ENCODE results near the gene TMEM74B.

The TMEM74B gene

DNA sequence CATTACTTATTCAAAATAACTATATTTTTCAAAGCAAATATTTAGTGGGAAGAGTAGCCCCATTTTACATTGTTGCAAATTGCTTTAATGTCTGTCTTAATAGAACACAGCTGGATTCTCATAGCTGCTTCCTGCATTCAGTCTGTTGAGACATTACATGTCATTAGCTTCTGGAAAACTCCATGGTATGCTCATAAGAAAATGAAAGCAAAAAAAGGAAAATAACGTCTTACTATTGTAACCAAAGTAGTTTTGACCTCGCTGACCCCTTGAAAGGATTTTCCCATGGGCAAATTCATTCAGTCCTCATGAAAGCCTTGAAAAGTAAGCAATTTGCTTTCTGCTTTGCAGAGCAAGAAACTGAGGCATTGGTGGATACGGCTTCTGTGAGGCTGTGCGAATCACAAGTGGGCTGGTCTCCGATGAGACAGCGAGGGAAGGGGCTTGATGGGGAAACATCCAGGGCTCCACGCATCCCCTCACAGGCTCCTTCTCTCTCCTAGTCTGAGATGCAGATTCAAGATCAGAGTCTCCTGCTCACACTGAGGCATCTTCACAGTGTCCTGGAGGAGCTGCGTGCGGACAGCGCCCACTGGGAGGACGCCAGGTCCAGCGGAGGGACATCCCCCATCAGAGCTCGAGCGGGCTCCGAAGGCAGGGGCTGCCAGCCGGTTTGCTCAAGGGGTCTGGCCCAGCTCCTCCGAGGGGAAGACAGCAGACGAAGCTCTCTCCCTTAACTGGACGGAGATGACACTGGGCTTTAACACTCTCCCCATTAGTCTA is 21.8 kb upstream of the TMEM74B start:
- no peak for DNase-seq (ENCODE audit: low read depth in 2 of 2, low spot score in 1 of 2)

DNA sequence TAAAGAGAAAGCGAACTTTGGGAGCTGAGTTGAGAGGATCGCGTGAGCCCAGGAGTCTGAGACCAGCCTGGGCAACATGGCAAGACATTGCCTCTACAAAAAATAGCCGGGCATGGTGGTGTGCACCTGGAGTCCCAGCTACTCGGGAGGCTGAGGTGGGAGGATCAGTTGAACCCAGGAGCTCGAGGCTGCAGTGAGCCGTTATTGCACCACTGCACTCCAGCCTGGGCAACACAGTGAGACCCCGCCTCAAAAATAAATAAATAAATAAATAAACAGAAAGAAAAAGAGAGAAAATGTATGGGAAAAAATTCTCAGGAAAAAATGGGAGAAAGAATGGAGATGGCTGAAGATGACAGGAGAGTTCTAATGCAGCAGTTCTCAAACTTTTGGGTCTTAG is 21.0 kb upstream of the TMEM74B start:
- no peak for DNase-seq (ENCODE audit: low read depth in 2 of 2, low spot score in 1 of 2)

DNA sequence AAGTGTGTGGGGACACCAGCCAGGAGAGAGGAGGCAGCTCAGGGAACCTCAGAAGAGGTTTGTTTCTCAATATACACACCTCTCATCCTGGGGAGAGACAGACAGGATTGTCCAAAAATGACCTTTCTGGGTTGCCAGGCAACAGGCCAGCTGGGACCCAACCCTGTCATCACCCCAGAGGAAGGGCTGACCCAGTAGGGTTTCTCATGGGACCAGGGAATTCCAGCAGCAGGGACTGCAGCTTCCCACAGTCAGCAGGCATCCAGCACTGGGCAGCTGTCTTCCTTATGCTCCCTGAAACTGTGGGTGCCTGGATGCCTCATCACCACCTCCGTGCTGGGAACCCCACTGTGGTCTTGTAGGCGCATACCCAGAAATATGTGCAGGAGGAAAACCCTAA is 19.8 kb upstream of the TMEM74B start:
- DNase-seq (ENCODE audit: low read depth in 2 of 2, low spot score in 1 of 2) = no peak

DNA sequence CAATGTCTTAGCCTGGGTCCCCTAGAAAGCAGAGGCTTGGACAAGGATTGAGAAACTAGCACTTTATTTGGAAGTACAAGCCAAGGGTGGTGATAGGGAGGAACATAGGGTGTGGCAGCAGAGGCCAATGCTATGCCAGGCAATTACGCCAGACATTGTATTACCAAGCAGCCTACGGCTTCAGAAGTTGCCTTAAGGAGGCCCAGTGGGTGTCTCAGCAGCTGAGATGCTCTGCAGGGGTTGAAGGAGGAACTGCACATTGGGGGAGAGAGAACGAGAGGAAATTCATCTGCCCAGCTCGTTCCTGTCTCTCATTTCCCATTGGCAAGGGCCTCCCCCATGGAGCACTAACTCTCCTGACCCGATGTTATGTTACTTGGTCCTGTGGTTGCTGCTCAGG is 19.3 kb upstream of the TMEM74B start:
- no peak for DNase-seq (ENCODE audit: low read depth in 2 of 2, low spot score in 1 of 2)

DNA sequence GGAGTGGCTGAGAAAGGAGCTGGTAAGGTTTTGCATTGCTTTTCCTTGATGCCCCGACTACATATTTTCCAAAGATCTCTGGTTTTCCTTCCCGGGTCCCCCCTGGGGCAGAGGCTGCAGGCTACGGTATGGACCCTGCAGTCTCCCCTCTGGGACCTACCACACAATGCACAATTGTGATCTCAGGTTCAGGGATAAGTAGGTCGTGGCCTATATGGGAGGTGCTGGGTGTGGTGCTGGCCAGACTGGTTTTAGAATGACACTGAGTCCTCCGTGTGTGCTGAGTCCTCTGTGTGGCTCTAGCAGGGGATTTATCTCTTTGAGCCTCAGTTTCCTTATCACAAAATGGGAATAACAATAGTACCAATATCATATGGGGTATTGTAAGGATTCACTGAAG is 18.8 kb upstream of the TMEM74B start:
- DNase-seq (ENCODE audit: low read depth in 2 of 2, low spot score in 1 of 2) = no peak

DNA sequence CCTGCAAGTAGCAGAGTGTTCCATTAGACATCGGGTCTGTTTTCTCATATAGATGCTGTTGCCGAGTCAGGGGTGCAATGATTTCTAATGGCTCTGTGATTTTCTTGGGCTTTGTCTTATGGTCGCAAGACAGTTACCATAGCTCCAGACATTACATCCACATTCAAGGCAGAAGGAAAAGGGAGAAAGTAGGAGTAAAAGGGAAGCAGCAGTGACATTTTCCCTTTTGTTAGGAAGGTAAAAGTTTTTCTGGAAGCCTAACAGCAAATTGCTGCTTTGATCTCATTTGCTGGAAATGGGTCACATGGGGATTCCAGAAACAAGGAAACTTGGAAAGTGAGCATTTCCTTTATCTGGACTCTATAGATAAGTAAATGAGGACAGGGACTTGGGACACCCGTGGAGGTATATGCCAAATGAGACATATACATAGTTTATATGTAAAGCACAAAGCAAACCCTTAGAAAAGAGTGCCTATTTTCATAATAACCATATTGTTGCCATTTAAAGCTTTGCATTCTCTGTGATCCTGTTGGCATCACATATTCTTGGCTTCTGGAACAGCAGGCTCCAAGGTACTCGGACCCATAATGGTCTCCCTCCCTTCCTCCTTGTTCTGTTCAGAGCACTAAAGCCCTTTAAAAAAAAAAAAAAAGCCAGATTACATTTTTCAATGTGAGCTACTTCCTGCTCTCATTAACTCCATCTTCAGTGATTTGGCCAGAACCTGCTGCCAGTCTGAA is 18.2 kb upstream of the TMEM74B start, which contains the start of gene C20orf202:
Gene C20orf202 (plus strand): TSS at position 693 of the 743 bp plus-strand sequence. CDS start 132 bp downstream, outside the sequence.
- no peak for DNase-seq (ENCODE audit: low read depth in 2 of 2, low spot score in 1 of 2)

DNA sequence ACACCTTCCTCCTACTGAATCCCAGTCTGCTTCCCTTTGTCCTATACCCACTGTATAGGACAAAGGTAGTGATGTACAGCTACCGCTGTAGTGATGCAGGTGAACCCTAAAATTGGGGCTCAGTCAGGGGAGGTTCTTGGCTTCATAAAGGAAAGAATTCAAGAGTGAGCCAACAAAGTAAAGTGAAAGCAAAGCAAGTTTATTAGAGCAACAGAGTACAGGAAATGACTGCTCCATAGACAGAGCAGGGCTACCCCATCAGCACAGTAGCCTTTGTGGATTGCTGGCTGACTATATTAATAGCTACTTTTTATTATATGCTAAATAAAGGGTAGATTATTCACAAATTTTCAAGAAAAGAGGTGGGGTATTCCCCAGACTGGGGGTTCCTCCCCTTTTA is 15.2 kb upstream of the TMEM74B start:
- no peak for DNase-seq (ENCODE audit: low read depth in 2 of 2, low spot score in 1 of 2)

DNA sequence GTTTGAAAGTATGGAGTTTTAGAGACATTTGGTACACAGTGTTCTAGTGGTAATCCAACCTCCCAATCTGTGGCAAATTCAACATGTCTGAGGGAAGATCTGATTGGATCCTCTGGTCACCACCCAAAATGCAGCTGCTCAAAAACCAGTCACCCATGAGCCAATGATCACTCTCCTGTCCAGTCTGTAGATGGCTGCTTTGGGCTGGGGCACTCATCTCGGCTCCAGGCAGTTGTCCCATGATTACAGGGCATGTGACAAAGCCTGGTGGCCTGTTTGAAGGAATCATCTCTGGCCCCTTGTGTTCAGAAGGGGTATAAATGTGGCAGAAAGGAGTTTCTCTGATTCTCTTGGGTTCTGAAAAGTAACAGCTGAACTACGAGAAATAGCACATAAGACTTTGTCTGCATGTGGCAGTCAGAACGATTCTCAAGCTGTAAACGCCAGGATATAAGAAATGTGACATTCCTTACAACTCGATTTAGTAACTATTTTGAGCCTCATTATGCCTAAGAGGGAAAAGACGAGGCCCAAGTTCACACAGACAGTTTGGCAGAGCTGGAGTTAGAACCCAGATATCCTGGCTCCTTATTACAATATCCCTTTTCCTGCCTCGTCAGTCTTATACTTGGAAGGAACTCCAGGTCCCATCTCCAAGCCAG is 14.6 kb upstream of the TMEM74B start:
- no peak for DNase-seq (ENCODE audit: low read depth in 2 of 2, low spot score in 1 of 2)

DNA sequence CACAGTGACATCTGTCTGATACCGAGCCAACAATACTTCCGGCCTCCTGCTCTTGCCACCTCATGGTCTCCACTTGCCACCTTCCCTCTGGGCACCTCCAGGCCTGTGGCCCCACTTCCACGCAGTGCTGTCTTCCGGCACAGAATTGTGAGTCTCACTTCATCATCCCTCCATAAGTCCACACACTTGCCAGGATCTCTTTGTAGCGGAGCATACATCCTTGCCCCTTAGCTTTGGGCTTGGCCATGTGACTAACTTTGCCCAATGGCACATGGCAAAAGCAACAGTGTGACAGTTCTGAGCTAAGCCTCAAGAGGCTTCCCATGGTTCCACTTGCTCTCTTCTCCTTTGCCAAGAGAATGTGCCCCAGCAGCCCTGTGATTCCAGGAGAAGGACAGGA is 14.0 kb upstream of the TMEM74B start:
- no peak for DNase-seq (ENCODE audit: low read depth in 2 of 2, low spot score in 1 of 2)

DNA sequence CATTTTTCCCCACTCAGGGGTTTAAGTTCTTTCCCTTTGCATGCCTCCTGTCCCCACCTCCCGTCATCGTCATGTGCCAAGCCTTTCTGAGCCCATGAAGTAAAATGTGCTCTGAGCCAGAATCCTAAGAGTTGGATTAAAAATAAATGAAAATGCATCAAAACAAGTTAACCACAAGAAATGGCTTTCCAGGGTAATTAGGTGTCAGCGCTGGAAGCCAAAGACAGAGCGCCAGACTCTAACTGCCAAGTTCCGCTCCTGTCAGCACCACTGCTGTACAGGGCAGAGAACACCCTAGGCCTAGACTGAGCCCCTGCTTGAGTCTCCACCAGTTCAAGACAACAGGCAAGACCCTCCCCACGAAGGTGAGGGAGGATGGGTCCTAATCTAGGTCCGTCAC is 13.0 kb upstream of the TMEM74B start:
- DNase-seq (ENCODE audit: low read depth in 2 of 2, low spot score in 1 of 2) = no peak

DNA sequence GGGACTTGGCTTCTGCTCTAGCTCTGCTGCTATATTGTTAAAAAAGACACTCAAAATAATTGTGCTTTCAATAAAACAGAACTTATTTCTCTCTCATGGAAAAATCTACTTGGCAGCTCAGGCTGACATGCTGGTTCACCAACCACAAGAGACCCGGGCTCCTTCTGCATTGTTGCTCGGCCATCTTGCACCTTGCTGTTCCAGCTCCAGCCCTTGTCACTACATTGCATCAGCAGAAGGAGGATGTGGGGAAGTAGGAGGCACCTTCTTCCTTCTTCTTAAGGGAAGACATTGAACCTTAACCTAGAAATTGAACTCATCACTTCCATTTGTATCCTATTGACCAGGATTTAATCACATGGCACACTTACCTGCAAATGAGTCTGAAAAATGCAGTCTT is 11.9 kb upstream of the TMEM74B start:
- no peak for DNase-seq (ENCODE audit: low read depth in 2 of 2, low spot score in 1 of 2)

DNA sequence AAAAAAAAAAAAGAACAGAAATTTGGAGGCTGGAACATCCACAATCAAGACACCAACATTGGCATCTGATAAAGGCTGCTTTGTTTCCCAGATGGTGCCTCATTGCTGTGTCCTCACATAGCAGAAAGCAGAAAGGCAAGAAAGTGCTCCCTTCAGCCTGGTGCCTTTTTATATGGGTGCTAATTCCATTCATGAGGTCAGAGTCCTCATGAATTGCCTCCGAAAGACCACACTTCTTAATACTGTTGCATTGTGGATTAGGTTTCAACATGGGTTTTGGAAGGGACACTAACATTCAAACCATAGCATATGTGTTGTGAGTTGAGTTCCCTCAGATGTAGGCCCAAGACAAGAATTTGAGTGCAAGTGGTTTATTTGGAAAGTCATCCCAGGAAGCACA is 10.4 kb upstream of the TMEM74B start:
- no peak for DNase-seq (ENCODE audit: low read depth in 2 of 2, low spot score in 1 of 2)

DNA sequence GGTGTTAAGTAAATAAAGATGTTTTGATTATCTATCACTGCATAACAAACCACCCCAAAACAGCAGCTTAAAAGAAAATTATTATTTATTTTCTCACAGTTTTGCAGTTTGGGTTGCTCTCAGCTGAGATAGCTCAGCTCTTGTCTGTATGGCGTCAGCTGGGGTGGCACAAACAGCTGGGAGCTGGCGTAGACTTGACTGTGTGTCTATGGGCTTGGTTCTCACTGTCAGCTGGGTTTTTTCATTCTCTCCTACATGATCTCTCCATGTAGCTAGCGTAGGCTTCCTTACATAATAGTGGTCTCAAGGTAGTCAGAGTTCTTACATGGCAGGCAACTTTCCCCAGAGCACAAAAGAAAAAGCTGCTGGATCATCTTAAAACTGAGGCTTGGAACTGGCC is 6.5 kb upstream of the TMEM74B start:
- no peak for DNase-seq (ENCODE audit: low read depth in 2 of 2, low spot score in 1 of 2)

DNA sequence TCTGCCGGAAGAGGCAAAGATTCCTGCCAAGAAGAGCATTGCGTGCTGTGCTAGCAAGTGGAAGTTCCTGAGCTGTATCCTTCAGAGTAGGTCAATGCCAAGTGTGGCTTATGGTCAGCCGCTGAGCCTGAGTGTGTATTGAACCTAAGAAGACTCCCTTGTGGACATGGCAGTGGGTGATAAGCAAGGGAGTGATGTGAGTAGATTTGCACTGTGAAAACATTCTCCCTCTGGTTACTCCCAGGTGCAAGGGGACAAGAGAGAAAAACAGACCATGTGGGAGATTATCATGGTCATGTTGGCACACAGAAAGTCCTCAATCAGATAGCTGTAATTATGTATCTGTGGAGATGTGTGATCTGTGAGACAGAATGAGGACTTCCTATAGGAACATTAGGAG is 6.1 kb upstream of the TMEM74B start:
- DNase-seq (ENCODE audit: low read depth in 2 of 2, low spot score in 1 of 2) = no peak

DNA sequence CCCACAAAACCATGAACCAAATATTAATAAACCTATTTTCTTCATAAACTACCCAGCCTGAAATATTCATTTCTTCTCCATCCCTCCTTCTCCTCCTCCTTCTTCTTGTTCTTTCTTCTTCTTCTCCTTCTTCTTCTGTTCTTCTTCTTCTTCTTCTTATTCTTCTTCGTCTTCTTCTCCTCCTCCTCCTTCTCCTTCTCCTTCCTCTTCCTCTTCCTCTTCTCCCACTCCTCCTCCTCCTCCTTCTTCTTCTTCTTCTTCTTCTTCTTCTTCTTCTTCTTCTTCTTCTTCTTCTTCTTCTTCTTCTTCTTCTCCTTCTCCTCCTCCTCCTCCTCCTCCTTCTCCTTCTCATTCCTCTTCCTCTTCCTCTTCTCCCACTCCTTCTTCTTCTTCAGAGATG is 5.0 kb upstream of the TMEM74B start:
- DNase-seq (ENCODE audit: low read depth in 2 of 2, low spot score in 1 of 2) = no peak

DNA sequence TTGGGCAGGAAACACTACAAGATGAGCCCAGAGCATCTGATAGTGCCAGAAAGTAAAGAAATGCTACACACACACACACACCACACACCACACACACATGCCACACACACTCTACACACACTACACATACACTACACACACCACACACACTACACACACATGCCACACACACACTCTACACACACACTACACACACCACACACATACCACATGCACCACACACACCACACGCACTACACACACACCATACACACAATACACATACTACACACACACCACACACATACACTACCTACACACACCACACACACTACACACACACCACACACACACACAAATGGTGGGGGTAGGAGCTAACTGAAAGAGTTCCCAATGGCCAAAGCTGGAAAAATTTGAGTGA is 3.6 kb upstream of the TMEM74B start:
- no peak for DNase-seq (ENCODE audit: low read depth in 2 of 2, low spot score in 1 of 2)

DNA sequence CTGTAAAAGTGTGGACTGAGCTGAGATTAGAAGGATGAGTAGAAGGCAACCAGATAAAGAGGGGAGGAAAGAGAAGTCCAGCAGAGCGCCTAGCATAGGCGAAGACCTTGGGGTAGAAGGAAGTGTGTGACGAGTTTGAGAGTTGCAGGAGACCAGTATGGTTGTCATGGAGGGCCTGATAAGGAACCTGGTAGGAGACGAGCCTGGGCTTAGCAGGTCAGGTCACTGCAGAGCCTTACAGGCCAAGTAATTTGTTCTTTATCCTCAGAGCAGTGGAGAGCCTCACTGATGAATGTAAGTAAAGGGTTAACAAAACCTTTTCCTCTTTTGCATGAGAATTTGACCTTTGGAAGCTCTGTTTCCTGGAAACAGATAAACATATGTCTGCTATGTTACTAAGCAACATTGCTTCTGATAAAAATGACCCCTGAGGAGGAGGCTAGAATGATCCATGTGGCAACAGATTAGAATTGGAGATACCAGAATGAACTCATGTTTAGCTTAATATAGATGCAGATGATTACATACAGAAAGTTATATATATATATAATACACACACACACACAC is 2.9 kb upstream of the TMEM74B start:
- no peak for DNase-seq (ENCODE audit: low read depth in 2 of 2, low spot score in 1 of 2)

DNA sequence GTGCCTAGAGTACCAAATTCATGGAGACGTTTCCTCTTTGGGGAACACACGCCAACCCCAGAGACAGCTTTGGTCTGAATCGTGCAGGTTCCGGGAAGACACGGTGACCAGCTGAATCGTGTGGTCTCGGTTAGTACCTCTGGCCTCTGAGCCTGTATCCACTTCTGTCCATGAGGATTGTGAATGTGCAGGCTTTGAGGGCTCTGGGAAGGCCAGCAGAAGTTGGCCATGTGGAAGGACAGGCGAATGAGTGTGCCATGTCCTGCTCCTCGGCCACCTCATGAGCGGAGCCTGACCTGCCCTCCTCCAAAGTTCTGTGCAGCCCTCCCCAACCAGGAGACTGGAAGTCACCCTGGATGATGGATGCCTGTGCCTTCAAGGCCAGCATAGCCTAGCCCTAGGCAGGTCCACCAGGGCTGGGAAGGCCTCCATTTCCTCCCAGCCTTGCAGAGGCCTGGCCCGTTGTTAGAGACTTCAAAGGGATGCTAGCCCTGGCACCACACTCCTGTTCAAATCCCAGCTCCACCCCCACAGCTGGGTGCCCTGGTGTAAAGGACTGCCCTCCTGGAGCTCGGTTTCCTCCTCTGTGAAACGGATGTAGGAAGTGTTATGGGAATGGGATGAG is 1.7 kb upstream of the TMEM74B start:
- DNase-seq (ENCODE audit: low read depth in 2 of 2, low spot score in 1 of 2) = no peak

DNA sequence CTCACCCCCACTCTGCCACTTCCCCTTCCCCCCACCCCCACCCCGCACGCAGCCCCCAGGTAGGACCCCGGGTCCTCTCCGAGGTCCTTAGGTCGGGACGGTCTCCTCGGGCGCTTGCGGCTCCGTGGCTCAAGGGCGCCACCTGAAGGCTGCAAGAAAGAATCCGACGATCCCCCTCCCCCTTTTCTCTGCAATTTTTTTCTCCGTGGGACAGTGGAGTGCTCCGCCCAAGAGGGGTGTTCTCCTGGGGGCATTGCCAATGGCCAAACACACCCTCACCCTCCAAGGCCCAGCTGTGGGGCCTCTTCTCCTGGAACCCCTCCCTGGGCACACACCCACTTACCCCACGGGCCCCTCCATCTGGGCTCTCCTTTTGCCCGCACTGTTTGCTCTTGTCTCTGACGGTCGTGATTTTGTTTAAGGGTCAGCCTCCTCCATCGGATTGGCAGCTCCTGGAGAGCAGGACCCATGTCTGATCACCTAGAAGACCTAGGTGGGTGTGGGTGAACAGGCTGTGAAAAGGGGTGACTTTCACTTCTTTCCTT is 1.1 kb upstream of the TMEM74B start:
- DNase-seq (ENCODE audit: low read depth in 2 of 2, low spot score in 1 of 2) = no peak

DNA sequence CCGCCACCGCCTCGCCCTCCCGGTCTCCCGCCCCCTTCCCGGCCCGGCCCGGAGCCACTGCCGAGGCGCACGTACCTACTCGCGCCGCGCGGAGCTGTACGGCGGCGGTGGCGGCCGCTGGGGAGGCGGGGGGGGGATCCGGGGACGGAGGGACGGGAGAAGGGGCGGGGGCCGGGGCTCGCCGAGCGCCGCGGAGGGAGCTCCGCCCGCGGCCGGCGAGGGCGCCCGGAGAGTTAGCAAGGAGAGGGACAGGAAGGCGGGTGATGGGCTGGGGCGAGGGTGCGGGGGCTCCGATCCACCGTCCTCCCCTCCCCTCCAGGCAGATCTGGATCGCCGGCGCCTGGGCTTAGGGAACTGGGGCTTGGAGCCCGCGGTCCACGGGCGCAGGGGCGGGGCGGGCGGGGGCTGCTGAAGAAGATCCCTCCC is 548 bp upstream of the TMEM74B start:
- no peak for DNase-seq (ENCODE audit: low read depth in 2 of 2, low spot score in 1 of 2)

DNA sequence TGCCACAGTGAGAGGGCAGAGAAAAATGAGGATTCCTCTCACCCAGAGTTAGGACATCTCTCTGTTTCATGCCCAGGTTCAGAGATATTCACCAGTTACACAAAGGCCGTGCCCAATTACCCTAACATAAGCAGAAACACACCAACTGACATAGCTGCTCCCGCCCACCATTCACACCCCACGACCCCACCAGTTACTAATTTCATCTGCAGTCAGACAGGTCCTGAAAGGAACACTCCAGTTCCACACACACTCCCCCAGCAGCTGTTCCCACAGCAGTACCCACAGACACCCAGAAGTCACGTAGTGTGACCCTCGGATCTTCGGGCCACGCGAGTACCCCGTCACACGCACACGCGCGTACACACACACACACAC is 532 bp downstream of the TMEM74B start:
- DNase-seq (ENCODE audit: low read depth in 2 of 2, low spot score in 1 of 2) = no peak

All from stimulated activated CD8-positive, alpha-beta memory T cell treated with anti-CD3 and anti-CD28 coated beads, Interleukin-4, amount 100 ng/mL, for 4 hours (primary cell).